Measurements from ENCODE around the gene MYO5B. TPM values are rescaled to one million over a fixed set of nuclear protein-coding genes. Genes with fewer than 3 reads are reported as not detected.

Gene MYO5B
- total RNA-seq, 1 experiment from 2014 or later = 32.1 TPM

GRCh38 chr18:50089702-50090101 lies 105.2 kb downstream of the MYO5B start:
- no peak overlapping the region for H3K27ac ChIP-seq (ENCODE audit: low read depth, low read length)
- ChIA-PET CTCF (no interaction called here), RAD21 (ENCODE audit: low non-redundant PET in 1 of 2, low total read pairs in 2 of 2, uncharacterized antibody in 2 of 2, unreplicated experiment in 2 of 2) (no interaction called here), POLR2A (no interaction called here)
- H3K4me1 ChIP-seq (ENCODE audit: control insufficient read depth in 1 of 2, insufficient read depth in 2 of 2, low read length in 2 of 2) = peaks cover 0 to 15% of the 10 kb centered on the region in 2 experiments; a peak in 1 of 4 replicates
- TF ChIP-seq POLR2AphosphoS5 (IDR thresholded peaks at IDR 0.05; ENCODE audit: low read depth, low read length) (no peak), ATF3 (IDR thresholded peaks at IDR 0.05) (no peak), EZH2 (IDR thresholded peaks at IDR 0.05) (no peak), RAD21 (IDR thresholded peaks at IDR 0.05; ENCODE audit: low read depth) (no peak), POLR2A (IDR thresholded peaks at IDR 0.05; ENCODE audit: borderline replicate concordance, extremely low read depth, insufficient read depth, insufficient read length) (no peak), REST (IDR thresholded peaks at IDR 0.05; ENCODE audit: low read depth) (no peak)
- no peaks in the 10 kb centered on the region for H3K27me3 ChIP-seq (ENCODE audit: insufficient read depth, low read length)
- intact Hi-C loops (cut with micrococcal nuclease) = no loop called here
- no peaks in the 10 kb centered on the region for H3K36me3 ChIP-seq (ENCODE audit: control insufficient read depth in 1 of 2, insufficient read depth in 2 of 2, low read length in 2 of 2)
- H3K79me2 ChIP-seq (ENCODE audit: insufficient read depth, low read length) = no peaks in the 10 kb centered on the region
- H3K4me2 ChIP-seq (ENCODE audit: low read length) = no peak overlapping the region
- no peak overlapping the region for H3K9ac ChIP-seq (ENCODE audit: low read length)
- no peak overlapping the region for H3K4me3 ChIP-seq (replicated peaks in 1 of 2; ENCODE audit: low read depth in 1 of 2, low read length in 2 of 2)
- BruUV-seq (replicated peaks) = no TSS peak
- DNase-seq (ENCODE audit: low read depth, low spot score) (no peak), ATAC-seq (no peak)
- no peak overlapping the region for H2AFZ ChIP-seq (ENCODE audit: low read depth, low read length, poor library complexity, severe bottlenecking)
- H3K9me3 ChIP-seq (ENCODE audit: control insufficient read depth in 1 of 2, insufficient read depth in 1 of 2, low read depth in 1 of 2, low read length in 2 of 2) = no peaks in the 10 kb centered on the region
- H3K9me2 ChIP-seq (ENCODE audit: insufficient read depth) = no peaks in the 10 kb centered on the region
- H4K20me1 ChIP-seq (ENCODE audit: insufficient read depth) = no peaks in the 10 kb centered on the region; the same call in 1 of the 2 replicates

GRCh38 chr18:50083708-50084107 lies 111.2 kb downstream of the MYO5B start:
- no peak for ATAC-seq
- no peak overlapping the region for H3K27ac ChIP-seq (ENCODE audit: low read depth, low read length)
- BruUV-seq (replicated peaks) = no TSS peak
- H3K9me3 ChIP-seq (ENCODE audit: control insufficient read depth in 1 of 2, insufficient read depth in 1 of 2, low read depth in 1 of 2, low read length in 2 of 2) = no peaks in the 10 kb centered on the region
- ChIA-PET POLR2A (no interaction called here), RAD21 (ENCODE audit: low non-redundant PET in 1 of 2, low total read pairs in 2 of 2, uncharacterized antibody in 2 of 2, unreplicated experiment in 2 of 2) (no interaction called here), CTCF (interaction anchor here (1.2 kb wide), 1 partner anchor 113 kb away, joined by 3 read pairs; no protein-coding TSS in a partner anchor)
- no peak overlapping the region for H3K9ac ChIP-seq (ENCODE audit: low read length)
- no peaks in the 10 kb centered on the region for H3K79me2 ChIP-seq (ENCODE audit: insufficient read depth, low read length)
- H3K9me2 ChIP-seq (ENCODE audit: insufficient read depth) = no peaks in the 10 kb centered on the region
- no peaks in the 10 kb centered on the region for H3K27me3 ChIP-seq (ENCODE audit: insufficient read depth, low read length)
- no peaks in the 10 kb centered on the region for H4K20me1 ChIP-seq (ENCODE audit: insufficient read depth)
- peaks cover 20 to 35% of the 10 kb centered on the region in 2 experiments for H3K4me1 ChIP-seq (ENCODE audit: control insufficient read depth in 1 of 2, insufficient read depth in 2 of 2, low read length in 2 of 2)
- no peak overlapping the region for H3K4me3 ChIP-seq (replicated peaks in 1 of 2; ENCODE audit: low read depth in 1 of 2, low read length in 2 of 2)
- H2AFZ ChIP-seq (ENCODE audit: low read depth, low read length, poor library complexity, severe bottlenecking) = no peak overlapping the region
- intact Hi-C loops (cut with micrococcal nuclease) = no loop called here
- H3K36me3 ChIP-seq (ENCODE audit: control insufficient read depth in 1 of 2, insufficient read depth in 2 of 2, low read length in 2 of 2) = no peaks in the 10 kb centered on the region
- no peak for DNase-seq (ENCODE audit: low read depth, low spot score)
- H3K4me2 ChIP-seq (ENCODE audit: low read length) = no peak overlapping the region
- no peak for TF ChIP-seq EZH2phosphoT487 (IDR thresholded peaks at IDR 0.05; ENCODE audit: borderline replicate concordance)
- TF ChIP-seq CTCF (IDR thresholded peaks at IDR 0.05 in 2 of 3, conservative IDR thresholded peaks at IDR 0.05 in 1 of 3; ENCODE audit: borderline replicate concordance in 1 of 3, insufficient read depth in 1 of 3, low read depth in 2 of 3, low read length in 2 of 3) = no peak
- no peak for TF ChIP-seq ZNF274 (IDR thresholded peaks at IDR 0.05; ENCODE audit: low read depth, low read length)
- no peak for TF ChIP-seq POLR2AphosphoS5 (IDR thresholded peaks at IDR 0.05; ENCODE audit: low read depth, low read length)
- TF ChIP-seq EGR1 (IDR thresholded peaks at IDR 0.05; ENCODE audit: low read depth) = no peak
- no peak for TF ChIP-seq ATF3 (IDR thresholded peaks at IDR 0.05)
- TF ChIP-seq POLR2A (IDR thresholded peaks at IDR 0.05; ENCODE audit: borderline replicate concordance, extremely low read depth, insufficient read depth, insufficient read length) = no peak
- no peak for TF ChIP-seq YY1 (IDR thresholded peaks at IDR 0.05; ENCODE audit: extremely low read depth, insufficient replicate concordance, low read depth, low read length)
